Stimulated activated CD4-positive, alpha-beta T cell treated with anti-CD3 and anti-CD28 coated beads, Interleukin-15, amount 100 ng/mL, for 24 hours (primary cell): ENCODE data around the gene FSHR.

Experiments
- DNase-seq: peaks from one replicate; pipeline ENCODE4 v3.0.0-alpha.2; 2020

The FSHR gene

DNA sequence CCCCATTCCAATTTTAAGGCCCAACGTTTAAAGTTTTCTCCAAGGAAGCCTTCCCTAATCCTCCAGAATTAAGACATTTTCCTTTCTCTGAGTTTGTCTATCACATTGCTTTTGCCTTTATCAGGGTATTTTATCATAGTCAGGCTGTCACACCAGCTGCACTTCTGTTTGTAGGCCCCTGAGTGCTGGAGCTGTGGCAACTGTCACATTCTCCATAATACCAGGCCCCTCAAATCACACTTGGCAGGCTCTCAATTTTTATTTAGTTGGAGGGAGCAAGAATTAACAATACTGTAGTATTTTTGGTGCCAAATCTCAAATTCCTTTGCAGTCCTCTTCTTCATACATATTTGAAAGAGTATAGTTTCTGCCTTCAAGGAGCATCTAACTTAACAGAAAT, 122.2 kb downstream of the FSHR start:
- no peak for DNase-seq

DNA sequence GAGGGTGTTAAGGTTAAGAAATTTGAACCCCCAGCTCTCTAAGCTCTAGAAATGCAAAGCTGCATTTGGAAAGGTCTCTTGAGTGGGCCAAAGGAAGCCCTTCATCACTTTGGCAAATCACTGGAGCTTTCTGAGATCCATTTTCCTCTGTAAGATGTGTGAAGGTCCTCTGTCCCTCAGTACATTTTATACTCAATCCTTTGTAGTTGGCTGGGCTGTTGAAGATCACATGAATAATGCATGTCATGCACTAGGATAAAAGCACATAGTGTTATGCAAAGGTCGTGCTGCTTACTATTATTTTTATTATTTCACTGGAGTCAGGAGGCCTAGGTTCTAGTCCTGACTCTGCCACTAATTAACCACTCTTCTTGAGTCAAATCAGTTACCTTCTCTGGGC, 124.9 kb downstream of the FSHR start:
- no peak for DNase-seq

GRCh38 chr2:49028101-49028500, 126.2 kb downstream of the FSHR start:
- DNase-seq: no peak

- no peak for DNase-seq
These were observed 127.6 kb downstream of the FSHR start for GRCh38 chr2:49026706-49027105.

GRCh38 chr2:49021271-49021670, 133.0 kb downstream of the FSHR start:
- DNase-seq: no peak

- no peak for DNase-seq
These were observed 149.1 kb downstream of the FSHR start for GRCh38 chr2:49005261-49005660.

DNA sequence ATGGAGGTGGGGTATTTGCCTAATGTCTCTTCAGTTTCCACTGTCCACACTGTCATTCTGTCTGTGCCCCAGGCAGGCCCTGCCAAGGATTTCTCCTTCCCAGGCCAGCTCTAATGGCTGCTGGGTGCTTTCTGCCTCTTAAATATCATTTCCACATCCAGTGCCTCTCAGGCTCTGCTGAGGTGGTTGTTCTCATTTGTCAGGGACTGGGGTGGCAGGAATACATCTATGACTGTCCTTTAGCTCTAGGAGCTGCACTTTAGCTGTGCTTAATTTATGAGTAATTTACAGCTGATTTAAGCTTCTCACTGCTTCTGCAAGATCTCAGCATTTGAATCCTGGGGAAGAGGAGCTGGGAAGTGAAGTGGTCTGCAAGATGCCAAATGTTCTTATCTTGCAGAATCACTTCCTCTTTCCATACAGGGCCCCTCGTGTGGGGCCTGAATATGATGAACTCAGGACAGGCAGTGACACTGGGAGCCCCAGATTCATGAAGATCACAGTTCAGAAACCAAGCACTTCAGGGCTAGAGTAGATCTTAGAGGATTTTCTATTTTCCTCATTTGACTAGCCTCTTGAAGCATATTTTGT, 150.2 kb downstream of the FSHR start:
- DNase-seq: no peak

DNA sequence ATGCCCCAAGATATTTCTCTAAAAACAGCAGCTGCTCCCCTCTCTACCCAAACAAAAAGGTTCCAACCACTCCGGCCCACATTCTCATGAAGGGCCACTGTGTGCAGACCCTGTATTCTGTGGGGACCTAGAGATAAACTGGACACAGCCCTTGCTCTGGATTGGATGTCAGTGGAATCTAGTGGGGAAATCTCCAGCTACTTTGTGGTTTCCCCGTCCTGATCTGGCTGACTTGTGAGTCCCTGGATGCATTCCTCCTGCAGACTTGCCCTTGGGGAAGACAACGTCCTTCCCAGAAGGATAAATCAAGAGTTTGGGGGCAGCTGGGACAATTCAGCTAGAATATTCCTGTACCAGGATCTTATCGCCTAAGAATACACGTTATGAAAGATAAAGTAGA, 151.1 kb downstream of the FSHR start:
- DNase-seq: no peak

DNA sequence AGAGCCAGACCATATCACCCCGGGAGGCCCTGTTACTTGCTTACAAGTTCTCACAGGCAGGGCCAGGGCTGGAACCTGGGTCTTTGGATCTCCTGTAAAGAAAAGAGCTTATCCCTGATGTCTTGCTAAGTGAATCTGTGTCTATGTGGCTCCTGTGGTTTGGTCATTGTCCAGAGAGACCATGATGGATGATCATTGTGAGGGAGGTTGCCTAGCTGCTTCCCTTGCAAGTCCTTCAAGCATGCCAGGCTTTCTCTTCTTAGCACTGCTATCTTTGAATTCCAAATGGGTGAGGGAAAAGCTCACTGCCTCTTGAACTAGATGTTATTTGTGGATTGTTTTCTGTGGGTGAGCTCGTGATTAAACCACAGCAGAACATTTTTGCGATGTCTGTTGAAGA, 151.6 kb downstream of the FSHR start:
- DNase-seq: no peak

- no peak for DNase-seq
These were observed 153.6 kb downstream of the FSHR start for GRCh38 chr2:49000695-49001094.

- DNase-seq: no peak
These were observed 155.9 kb downstream of the FSHR start for GRCh38 chr2:48998449-48998848.

DNA sequence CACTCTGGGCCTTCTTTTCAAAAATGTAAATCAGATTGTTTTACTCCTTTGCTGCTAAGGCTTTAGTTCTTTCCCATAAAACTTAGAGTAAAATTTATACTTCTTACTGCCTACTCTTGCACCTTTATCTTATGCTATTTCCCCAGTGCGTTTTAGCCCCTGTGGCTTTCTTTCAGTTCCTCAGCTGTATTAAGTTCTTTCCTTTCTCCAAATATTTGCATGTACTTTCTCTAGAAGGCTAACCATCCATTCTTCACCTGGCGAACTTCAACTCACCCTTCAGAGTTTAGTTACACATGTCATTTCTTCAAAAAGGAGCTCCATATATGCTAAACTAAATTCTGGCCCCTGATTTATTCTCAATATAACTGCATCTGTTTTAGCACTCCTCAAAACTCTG, 160.7 kb downstream of the FSHR start:
- no peak for DNase-seq

DNA sequence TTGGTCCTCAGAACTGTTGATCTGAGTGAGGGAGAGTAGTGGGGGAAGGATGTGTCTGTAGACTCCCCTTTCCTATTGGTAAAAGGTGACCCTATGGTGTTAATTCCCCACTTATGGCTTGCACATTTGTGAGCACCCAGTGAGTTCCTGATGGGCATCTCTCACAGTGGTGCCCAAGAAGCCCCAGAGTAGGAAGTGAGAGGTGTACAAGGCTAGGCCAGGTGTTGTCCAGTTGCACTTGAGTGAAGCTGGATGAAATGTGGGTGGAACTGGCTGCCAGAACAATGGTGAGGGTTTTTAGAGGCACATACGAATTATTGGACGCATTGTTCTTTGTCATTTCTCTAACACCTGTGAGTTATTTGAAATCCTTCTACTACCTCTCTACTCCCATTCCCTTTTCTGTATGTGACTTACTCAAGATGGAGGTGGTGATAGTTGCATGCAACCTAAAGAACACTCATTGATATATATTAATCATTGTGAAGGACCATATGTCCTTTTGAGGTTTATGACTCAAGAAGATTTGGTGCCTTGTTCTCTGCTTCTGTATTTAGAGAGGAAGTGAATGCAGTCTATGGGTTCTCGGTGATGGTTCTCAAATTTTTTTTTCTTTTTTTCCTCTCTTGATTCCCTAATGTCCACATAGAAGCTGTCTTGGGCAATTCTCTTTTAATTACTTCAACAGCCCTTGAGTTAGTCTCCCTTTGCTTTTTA, 162.7 kb downstream of the FSHR start:
- DNase-seq: no peak

DNA sequence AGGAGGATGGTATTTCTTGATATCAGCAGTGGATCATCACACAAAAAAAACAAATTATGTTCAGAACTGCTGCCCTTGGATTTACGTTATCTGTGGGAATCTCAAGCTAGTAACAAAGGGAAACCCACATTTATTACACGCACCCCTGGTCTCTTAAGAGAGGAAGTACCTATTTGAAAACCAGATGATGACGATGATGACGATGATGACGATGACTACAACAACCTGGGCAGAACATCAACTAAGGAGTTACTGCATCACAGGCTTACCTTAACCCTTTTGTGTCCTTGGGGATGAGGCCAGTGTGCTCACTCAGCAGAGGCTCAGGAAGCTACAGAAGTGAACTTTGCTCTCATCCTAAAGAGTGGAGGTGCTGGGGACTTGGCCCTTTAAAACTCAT, 169.4 kb downstream of the FSHR start:
- no peak for DNase-seq

- no peak for DNase-seq
These were observed 170.8 kb downstream of the FSHR start for GRCh38 chr2:48983551-48983950.

DNA sequence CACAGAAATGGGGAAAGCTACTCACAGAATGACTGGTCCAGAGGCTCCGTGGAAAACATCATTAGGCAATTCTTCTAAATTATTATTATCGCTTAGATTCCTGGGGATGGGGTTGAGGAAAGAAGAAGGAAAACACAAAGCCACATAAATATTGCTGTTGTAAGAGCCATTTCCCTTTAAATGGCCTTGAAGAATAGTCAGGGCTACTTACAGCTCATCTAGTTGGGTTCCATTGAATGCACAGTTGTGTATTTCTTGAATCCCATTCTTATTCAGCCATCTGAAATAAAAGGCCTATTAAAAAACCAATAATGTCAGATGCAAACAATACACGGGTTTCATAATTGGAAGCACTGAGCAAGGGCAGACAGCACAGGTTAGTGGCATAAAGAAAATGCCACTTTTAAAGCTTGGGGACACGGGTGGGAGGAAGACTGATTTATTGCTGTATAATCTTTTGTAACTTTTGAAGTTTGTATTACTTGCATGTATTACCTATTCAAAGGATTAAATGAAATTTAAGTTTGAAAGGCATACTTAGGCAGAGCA, 171.4 kb downstream of the FSHR start:
- DNase-seq: no peak

GRCh38 chr2:48980846-48981245, 173.5 kb downstream of the FSHR start:
- no peak for DNase-seq

GRCh38 chr2:48979691-48980090, 174.6 kb downstream of the FSHR start:
- no peak for DNase-seq

GRCh38 chr2:48978131-48978530, 176.2 kb downstream of the FSHR start:
- no peak for DNase-seq

DNA sequence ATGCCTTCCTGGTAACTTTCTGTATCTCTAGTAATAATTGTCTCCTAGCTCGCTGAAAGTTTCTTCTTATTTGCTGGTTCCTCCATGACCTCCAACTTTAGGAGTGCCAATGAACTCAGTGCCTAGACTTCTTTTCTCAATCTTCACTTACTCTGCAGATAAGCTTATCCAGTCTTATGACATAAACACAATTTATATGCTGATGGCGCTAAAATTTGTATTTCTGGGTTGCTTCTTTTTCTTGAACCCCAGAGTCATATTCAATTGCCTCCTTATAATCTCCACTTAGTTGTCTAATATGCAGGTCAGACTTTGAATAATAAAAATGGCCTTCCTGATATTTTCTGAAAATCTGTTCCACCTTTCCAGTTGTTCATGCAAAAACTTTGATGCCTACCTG, 182.5 kb downstream of the FSHR start:
- DNase-seq: no peak

GRCh38 chr2:48968011-48968410, 186.3 kb downstream of the FSHR start:
- no peak for DNase-seq

GRCh38 chr2:48965204-48965603, 189.1 kb downstream of the FSHR start:
- DNase-seq: no peak

DNA sequence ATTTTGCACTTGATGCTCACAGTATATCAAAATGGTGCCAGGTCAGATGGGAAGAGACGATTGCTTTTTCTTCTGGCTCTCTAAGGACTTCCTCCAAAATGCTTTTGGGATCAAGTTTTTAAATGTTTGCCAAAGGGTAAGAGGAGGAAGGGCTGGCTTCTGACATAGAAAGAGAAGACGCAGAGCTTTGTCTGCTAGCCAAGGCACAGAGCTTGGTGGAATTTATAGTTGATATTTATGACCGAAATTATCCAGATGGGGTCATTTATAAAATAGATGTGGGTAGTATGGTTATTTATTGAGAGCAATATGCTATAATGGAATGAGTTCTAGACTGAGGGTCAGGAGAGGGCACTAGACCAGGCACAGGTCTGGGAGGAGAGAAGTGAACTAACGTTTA, 193.3 kb downstream of the FSHR start:
- no peak for DNase-seq

- DNase-seq: no peak
These were observed 199.4 kb downstream of the FSHR start for GRCh38 chr2:48954935-48955334.

GRCh38 chr2:48954311-48954710, 200.0 kb downstream of the FSHR start:
- no peak for DNase-seq
